ENCODE data around the gene AFF2. TPM values are rescaled to one million over a fixed set of nuclear protein-coding genes. Genes with fewer than 3 reads are reported as not detected.

The AFF2 gene
- total RNA-seq, 1 experiment from 2014 or later = 0.13 TPM

- H3K27ac ChIP-seq = no peak overlapping the region
- no peak overlapping the region for H3K4me3 ChIP-seq
- no peak for DNase-seq (ENCODE audit: low read depth in 1 of 2, low spot score in 2 of 2)
Measured at GRCh38 chrX:149045645-149046210, 545.3 kb downstream of the AFF2 start.

More at GRCh38 chrX:149045645-149046210, 545.3 kb downstream of the AFF2 start:
- no peaks in the 10 kb centered on the region for H3K9me3 ChIP-seq (replicated peaks)
- H3K27me3 ChIP-seq (replicated peaks) = no peaks in the 10 kb centered on the region
- H3K4me1 ChIP-seq (replicated peaks) = no peaks in the 10 kb centered on the region
- H3K36me3 ChIP-seq = no peaks in the 10 kb centered on the region
